ENCODE results near the gene STAT3. TPM values are rescaled to one million over a fixed set of nuclear protein-coding genes. Genes with fewer than 3 reads are reported as not detected.
"Not testable (repeated sequence)": the region's sequence is repeated elsewhere in the genome, so short reads cannot be mapped to it uniquely, and the experiment has no call there.

The STAT3 gene
- total and polyA plus RNA-seq, 12 donors: 33.9 to 398 (median 109) TPM

- Histone ChIP-seq H3K36me3 (no peaks in the 10 kb centered on the region), H3K4me3 (no peak overlapping the region), H3K9me3 (no peaks in the 10 kb centered on the region), H3K27ac (peak overlapping the region in 1 of 10 donors; percentile 58), H3K27me3 (no peaks in the 10 kb centered on the region), H3K4me1 (peaks cover 0 to 41% (median 0%) of the 10 kb centered on the region in 9 donors)
- ATAC-seq: no peak
- TF ChIP-seq CTCF (IDR thresholded peaks at IDR 0.05): no peak
- no peak for DNase-seq
- intact Hi-C loops (cut with DNase I): no loop called here
- WGBS, 2 donors: 89 to 91% methylated on average over 2 of the region's 2 CpGs
Observed at GRCh38 chr17:42266462-42266861, 121.8 kb downstream of the STAT3 start.

- intact Hi-C loops (cut with DNase I); ATAC-seq; H3K36me3 ChIP-seq; H3K4me3 ChIP-seq; H3K9me3 ChIP-seq; H3K27me3 ChIP-seq; H3K27ac ChIP-seq; DNase-seq: not testable (repeated sequence)
- no CpG with 5 or more reads among the region's 4 CpGs for WGBS, 2 donors
- H3K4me1 ChIP-seq: peaks cover 0 to 24% (median 0%) of the 10 kb centered on the region in 9 donors
Observed at GRCh38 chr17:42264366-42264765, 123.9 kb downstream of the STAT3 start.

Other genes starting within 250 kb of the STAT3 start
- 10 to 100 TPM; 24.6 to 64.4 (median 35.3) TPM for gene RAB5C, start 233.5 kb downstream of the STAT3 start, total RNA-seq
- 10 to 100 TPM; 33.3 to 76.5 TPM for gene RAB5C, start 233.5 kb downstream of the STAT3 start, polyA plus RNA-seq
- gene KCNH4, start 207.3 kb downstream of the STAT3 start, total RNA-seq: under 1 TPM in 6 of 10 donors, not detected in 4; 0.06 to 0.22 (median 0.13) TPM
- gene KCNH4, start 207.3 kb downstream of the STAT3 start, polyA plus RNA-seq: under 1 TPM; 0.07 to 0.29 TPM
- not detected for gene HCRT, start 203.0 kb downstream of the STAT3 start, total RNA-seq
- not detected for gene HCRT, start 203.0 kb downstream of the STAT3 start, polyA plus RNA-seq
- gene GHDC, start 193.9 kb downstream of the STAT3 start, total RNA-seq: 10 to 100 TPM in 2 of 10 donors, 1 to 10 TPM in 8; 4.6 to 11.5 (median 6.2) TPM
- gene GHDC, start 193.9 kb downstream of the STAT3 start, polyA plus RNA-seq: 10 to 100 TPM in 1 of 2 donors, 1 to 10 TPM in 1; 7.0 to 10.1 TPM
- 10 to 100 TPM; 26.3 to 34.7 (median 30.8) TPM for gene STAT5B, start 112.1 kb downstream of the STAT3 start, total RNA-seq
- 10 to 100 TPM; 14.4 to 22.5 TPM for gene STAT5B, start 112.1 kb downstream of the STAT3 start, polyA plus RNA-seq
- gene STAT5A, start 99.9 kb downstream of the STAT3 start, total RNA-seq: 10 to 100 TPM; 13.4 to 28.5 (median 16.1) TPM
- gene STAT5A, start 99.9 kb downstream of the STAT3 start, polyA plus RNA-seq: 10 to 100 TPM in 1 of 2 donors, 1 to 10 TPM in 1; 8.2 to 11.9 TPM
- gene CAVIN1, start 34.8 kb upstream of the STAT3 start, total RNA-seq: 100 to 1,000 TPM; 176 to 300 (median 241) TPM
- 100 to 1,000 TPM; 131 to 198 TPM for gene CAVIN1, start 34.8 kb upstream of the STAT3 start, polyA plus RNA-seq
- 10 to 100 TPM; 28.1 to 48.5 (median 32.6) TPM for gene ATP6V0A1, start 70.4 kb upstream of the STAT3 start, total RNA-seq
- 10 to 100 TPM; 35.2 to 35.6 TPM for gene ATP6V0A1, start 70.4 kb upstream of the STAT3 start, polyA plus RNA-seq
- gene NAGLU, start 147.8 kb upstream of the STAT3 start, total RNA-seq: 10 to 100 TPM in 5 of 10 donors, 1 to 10 TPM in 5; 6.8 to 16.0 (median 9.8) TPM
- 10 to 100 TPM; 17.0 to 18.3 TPM for gene NAGLU, start 147.8 kb upstream of the STAT3 start, polyA plus RNA-seq
- 1 to 10 TPM in 2 of 10 donors, under 1 TPM in 8; 0.50 to 2.3 (median 0.78) TPM for gene HSD17B1, start 164.5 kb upstream of the STAT3 start, total RNA-seq
- gene HSD17B1, start 164.5 kb upstream of the STAT3 start, polyA plus RNA-seq: 1 to 10 TPM; 2.2 to 2.6 TPM
- 10 to 100 TPM; 29.7 to 56.9 (median 32.9) TPM for gene COASY, start 173.7 kb upstream of the STAT3 start, total RNA-seq
- 10 to 100 TPM; 46.8 to 50.8 TPM for gene COASY, start 173.7 kb upstream of the STAT3 start, polyA plus RNA-seq
- gene MLX, start 178.7 kb upstream of the STAT3 start, total RNA-seq: 10 to 100 TPM; 45.7 to 87.2 (median 56.4) TPM
- 10 to 100 TPM; 55.8 to 61.2 TPM for gene MLX, start 178.7 kb upstream of the STAT3 start, polyA plus RNA-seq
- 1 to 10 TPM; 1.1 to 3.1 (median 1.6) TPM for gene PSMC3IP, start 189.3 kb upstream of the STAT3 start, total RNA-seq
- gene PSMC3IP, start 189.3 kb upstream of the STAT3 start, polyA plus RNA-seq: 1 to 10 TPM; 2.9 TPM
- gene RETREG3, start 220.9 kb upstream of the STAT3 start, total RNA-seq: 10 to 100 TPM; 18.5 to 29.9 (median 25.2) TPM
- 10 to 100 TPM in 1 of 2 donors, 1 to 10 TPM in 1; 9.8 to 16.1 TPM for gene RETREG3, start 220.9 kb upstream of the STAT3 start, polyA plus RNA-seq
- 10 to 100 TPM; 28.2 to 59.8 (median 43.7) TPM for gene TUBG1, start 221.2 kb upstream of the STAT3 start, total RNA-seq
- 100 to 1,000 TPM in 1 of 2 donors, 10 to 100 TPM in 1; 33.9 to 107 TPM for gene TUBG1, start 221.2 kb upstream of the STAT3 start, polyA plus RNA-seq